Measurements from ENCODE around the gene CASP14.
"Not testable (repeated sequence)": the region's sequence is repeated elsewhere in the genome, so short reads cannot be mapped to it uniquely, and the experiment has no call there.

Gene CASP14

GRCh38 chr19:15048885-15049541, at the start of gene CASP14:
TSS of gene CASP14 (plus strand) at chr19:15049480. CDS start at chr19:15052252, 2,772 bp downstream.
- DNase-seq: no peak

- no peak for DNase-seq
Measured at GRCh38 chr19:15008308-15008707, 41.0 kb upstream of the CASP14 start.

- no peak for DNase-seq
Measured at GRCh38 chr19:15010501-15011300, 38.6 kb upstream of the CASP14 start.

GRCh38 chr19:15014579-15014978, 34.7 kb upstream of the CASP14 start:
- DNase-seq: no peak

- DNase-seq: no peak
Measured at GRCh38 chr19:15015946-15016542, 33.2 kb upstream of the CASP14 start.

GRCh38 chr19:15018836-15019235, 30.4 kb upstream of the CASP14 start:
- not testable (repeated sequence) for DNase-seq

GRCh38 chr19:15021286-15022007, 27.8 kb upstream of the CASP14 start:
- DNase-seq: no peak

GRCh38 chr19:15022752-15023151, 26.5 kb upstream of the CASP14 start:
- no peak for DNase-seq

GRCh38 chr19:15025217-15025616, 24.1 kb upstream of the CASP14 start:
- DNase-seq: no peak

GRCh38 chr19:15028490-15028889, 20.8 kb upstream of the CASP14 start:
- DNase-seq: no peak

- no peak for DNase-seq
Measured at GRCh38 chr19:15031675-15032074, 17.6 kb upstream of the CASP14 start.

GRCh38 chr19:15035795-15036311, 13.4 kb upstream of the CASP14 start:
- no peak for DNase-seq

- no peak for DNase-seq
Measured at GRCh38 chr19:15037586-15037985, 11.7 kb upstream of the CASP14 start.

- no peak for DNase-seq
Measured at GRCh38 chr19:15038294-15038693, 11.0 kb upstream of the CASP14 start.

- no peak for DNase-seq
Measured at GRCh38 chr19:15042003-15042402, 7.3 kb upstream of the CASP14 start.

GRCh38 chr19:15042826-15043225, 6.5 kb upstream of the CASP14 start:
- DNase-seq: no peak

GRCh38 chr19:15045506-15045905, 3.8 kb upstream of the CASP14 start:
- DNase-seq: no peak

- no peak for DNase-seq
Measured at GRCh38 chr19:15047680-15048079, 1.6 kb upstream of the CASP14 start.

GRCh38 chr19:15048128-15048527, 1.2 kb upstream of the CASP14 start:
- no peak for DNase-seq

- no peak for DNase-seq
Measured at GRCh38 chr19:15050639-15051038, 1.4 kb downstream of the CASP14 start.

- DNase-seq: no peak
Measured at GRCh38 chr19:15062036-15062435, 12.8 kb downstream of the CASP14 start.

- not testable (repeated sequence) for DNase-seq
Measured at GRCh38 chr19:15070386-15070785, 21.1 kb downstream of the CASP14 start.

Measured in activated effector memory CD4-positive, alpha-beta T cell treated with anti-CD3 and anti-CD28 coated beads, Interleukin-2, amount 50 U/mL, for 16 hours (primary cell).